Esophagus muscularis mucosa (tissue), 4 donors: ENCODE measurements around the gene NT5C1A. TPM values are rescaled to one million over a fixed set of nuclear protein-coding genes. Genes with fewer than 3 reads are reported as not detected.

Experiments used
- DNase-seq: peaks from one replicate; pipeline ENCODE4 v3.0.0-alpha.2; 2017; ENCODE audit errors: extremely low spot score
- H3K27ac ChIP-seq, 4 donors: fragments of 200-600 bp; sonication (generic); replicated peaks in 1 of 4; 1 replicate in 3 of 4; 2 replicates in 1 of 4; pipeline ENCODE4 v1.5.1; 2016 to 2019; ENCODE audit warnings: mild to moderate bottlenecking in 1 of 4
- H3K27me3 ChIP-seq, 4 donors: fragments of 200-600 bp; sonication (generic); one replicate each; pipeline versions ENCODE4 v1.5.1 to v1.6.0; 2016 to 2019
- H3K36me3 ChIP-seq, 4 donors: fragments of 200-600 bp; sonication (generic); one replicate each; pipeline ENCODE4 v1.5.1; 2016 to 2019
- H3K4me1 ChIP-seq, 4 donors: fragments of 200-600 bp; sonication (generic); one replicate each; pipeline ENCODE4 v1.5.1; 2016 to 2019
- H3K4me3 ChIP-seq, 4 donors: fragments of 200-600 bp; sonication (generic); 1 replicate in 2 of 4; 2 replicates in 2 of 4; pipeline ENCODE4 v1.5.1; 2016 to 2019; ENCODE audit warnings: mild to moderate bottlenecking in 4 of 4, moderate library complexity in 1 of 4
- H3K9me3 ChIP-seq, 4 donors: fragments of 200-600 bp; sonication (generic); 1 replicate in 3 of 4; 2 replicates in 1 of 4; pipeline ENCODE4 v1.5.1; 2016 to 2019
- EP300 ChIP-seq: sonication (generic); formaldehyde crosslinking; IDR thresholded peaks from one replicate; pipeline ENCODE4 v1.6.1; 2017; ENCODE audit warnings: antibody characterized with exemption
- POLR2A ChIP-seq: fragments of 450-650 bp; IDR thresholded peaks from one replicate; pipeline ENCODE4 v1.6.1; 2017; ENCODE audit warnings: antibody characterized with exemption, moderate library complexity, mild to moderate bottlenecking, low read depth
- POLR2AphosphoS5 ChIP-seq, 2 donors: sonication (generic); formaldehyde crosslinking; IDR thresholded peaks; one replicate each; pipeline ENCODE4 v1.6.1; 2017; ENCODE audit warnings: antibody characterized with exemption in 2 of 2
- WGBS: methylation state at CpG from one replicate; pipeline ENCODE4 v1.1.5; 2018; 5-methylcytosine and 5-hydroxymethylcytosine counted together
- intact Hi-C: fragments of 100-400 bp; cut with DNase I; formaldehyde crosslinking; loops from one replicate; pipeline ENCODE4 v1.15.1; 2023
- total RNA-seq, 4 donors: library from RNA; depleted of rRNA; stranded (reverse); fragments of >200 nt; gene quantifications; one replicate each; pipeline versions ENCODE4 v1.1.0 to v1.2.1, GENCODE V29; 2016
- TF ChIP-seq, protein P1 (sequence below), 3 experiments: fragments of 200-600 bp in 2 of 3; fragments of 450-650 bp in 1 of 3; sonication (generic) in 2 of 3; IDR thresholded peaks; one replicate each; pipeline ENCODE4 v1.5.1; 2017 to 2019; ENCODE audit warnings: antibody characterized with exemption in 3 of 3, mild to moderate bottlenecking in 2 of 3, moderate library complexity in 1 of 3

NT5C1A gene
- total RNA-seq, 4 donors from 2014 or later = 0.26 TPM; not detected in 3

DNA sequence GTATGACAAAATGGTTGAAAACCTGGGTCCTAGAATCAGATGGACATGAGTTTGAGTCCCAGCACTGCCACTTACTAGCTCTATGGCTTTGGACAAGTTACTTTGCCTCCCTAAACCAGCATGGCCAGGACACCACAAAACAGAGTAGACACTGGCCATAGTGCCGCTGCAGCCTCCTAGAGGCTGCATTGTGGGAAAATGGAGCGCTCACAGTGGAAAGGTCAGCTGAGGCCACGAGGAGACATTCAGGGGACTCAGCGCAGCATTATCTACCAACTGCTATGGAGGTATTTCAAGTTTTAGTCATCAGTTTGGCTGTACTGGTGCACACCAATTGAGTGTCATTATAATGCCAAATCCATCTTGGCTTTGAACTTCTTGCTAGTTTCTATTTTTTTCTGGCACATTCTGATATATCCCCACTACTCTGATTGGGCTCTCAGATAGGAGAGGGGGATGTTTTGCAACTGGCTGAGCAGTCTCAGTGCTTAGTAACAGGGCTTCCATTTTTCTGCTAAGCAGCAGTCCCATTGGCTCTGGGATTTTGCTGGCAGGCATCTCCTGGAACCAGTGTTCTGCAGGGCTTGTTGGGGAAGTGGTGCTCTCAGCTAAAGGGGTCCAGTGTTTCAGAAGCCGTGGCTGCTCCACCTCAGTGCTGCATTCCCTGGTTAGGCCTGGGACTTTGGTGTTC, 16.2 kb downstream of the NT5C1A start:
- H3K36me3 ChIP-seq = no peaks in the 10 kb centered on the region
- H3K27ac ChIP-seq = no peak overlapping the region
- H3K4me3 ChIP-seq = no peak overlapping the region
- peaks cover 0 to 14% (median 0%) of the 10 kb centered on the region in 4 donors for H3K27me3 ChIP-seq
- no peaks in the 10 kb centered on the region for H3K9me3 ChIP-seq
- WGBS = 77% methylated on average over 5 of the region's 5 CpGs
- no peak for TF ChIP-seq POLR2A
- TF ChIP-seq, protein P1, sequence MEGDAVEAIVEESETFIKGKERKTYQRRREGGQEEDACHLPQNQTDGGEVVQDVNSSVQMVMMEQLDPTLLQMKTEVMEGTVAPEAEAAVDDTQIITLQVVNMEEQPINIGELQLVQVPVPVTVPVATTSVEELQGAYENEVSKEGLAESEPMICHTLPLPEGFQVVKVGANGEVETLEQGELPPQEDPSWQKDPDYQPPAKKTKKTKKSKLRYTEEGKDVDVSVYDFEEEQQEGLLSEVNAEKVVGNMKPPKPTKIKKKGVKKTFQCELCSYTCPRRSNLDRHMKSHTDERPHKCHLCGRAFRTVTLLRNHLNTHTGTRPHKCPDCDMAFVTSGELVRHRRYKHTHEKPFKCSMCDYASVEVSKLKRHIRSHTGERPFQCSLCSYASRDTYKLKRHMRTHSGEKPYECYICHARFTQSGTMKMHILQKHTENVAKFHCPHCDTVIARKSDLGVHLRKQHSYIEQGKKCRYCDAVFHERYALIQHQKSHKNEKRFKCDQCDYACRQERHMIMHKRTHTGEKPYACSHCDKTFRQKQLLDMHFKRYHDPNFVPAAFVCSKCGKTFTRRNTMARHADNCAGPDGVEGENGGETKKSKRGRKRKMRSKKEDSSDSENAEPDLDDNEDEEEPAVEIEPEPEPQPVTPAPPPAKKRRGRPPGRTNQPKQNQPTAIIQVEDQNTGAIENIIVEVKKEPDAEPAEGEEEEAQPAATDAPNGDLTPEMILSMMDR (IDR thresholded peaks at IDR 0.05) = no peak
- no peak for DNase-seq
- peaks cover 3 to 16% (median 9%) of the 10 kb centered on the region in 4 donors for H3K4me1 ChIP-seq
- intact Hi-C loops = no loop called here

DNA sequence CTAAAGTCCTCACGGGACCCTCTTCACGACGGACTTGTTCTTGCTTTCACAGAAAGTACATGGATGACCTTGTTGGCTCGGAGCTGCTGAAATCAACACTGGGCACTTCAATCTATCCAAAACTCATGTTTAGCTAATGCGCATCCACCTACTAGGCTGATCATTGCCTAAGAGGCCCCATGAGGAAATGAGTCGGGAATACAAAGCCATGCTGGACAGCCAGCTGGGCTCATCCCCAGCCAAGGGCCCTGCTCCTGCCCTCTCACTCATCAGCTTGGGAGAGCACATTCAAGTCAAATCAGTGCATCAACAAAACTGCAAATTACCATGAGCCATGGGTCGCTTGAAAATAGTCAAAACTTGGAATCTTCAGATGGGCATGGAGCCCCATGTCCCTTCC, 17.6 kb downstream of the NT5C1A start:
- intact Hi-C loops = loop anchor here (5.0 kb wide), 1 partner anchor 68 kb away; no protein-coding TSS in a partner anchor
- no peaks in the 10 kb centered on the region for H3K9me3 ChIP-seq
- peaks cover 3 to 16% (median 9%) of the 10 kb centered on the region in 4 donors for H3K4me1 ChIP-seq
- TF ChIP-seq POLR2AphosphoS5 (IDR thresholded peaks at IDR 0.05) (no peak), POLR2A (no peak), EP300 (no peak)
- TF ChIP-seq, protein P1 (IDR thresholded peaks at IDR 0.05) = no peak
- no peaks in the 10 kb centered on the region for H3K36me3 ChIP-seq
- DNase-seq = no peak
- whole genome bisulfite sequencing = 67% methylated on average over 7 of the region's 7 CpGs
- H3K4me3 ChIP-seq = no peak overlapping the region
- H3K27ac ChIP-seq = no peak overlapping the region
- peaks cover 0 to 14% (median 0%) of the 10 kb centered on the region in 4 donors for H3K27me3 ChIP-seq

DNA sequence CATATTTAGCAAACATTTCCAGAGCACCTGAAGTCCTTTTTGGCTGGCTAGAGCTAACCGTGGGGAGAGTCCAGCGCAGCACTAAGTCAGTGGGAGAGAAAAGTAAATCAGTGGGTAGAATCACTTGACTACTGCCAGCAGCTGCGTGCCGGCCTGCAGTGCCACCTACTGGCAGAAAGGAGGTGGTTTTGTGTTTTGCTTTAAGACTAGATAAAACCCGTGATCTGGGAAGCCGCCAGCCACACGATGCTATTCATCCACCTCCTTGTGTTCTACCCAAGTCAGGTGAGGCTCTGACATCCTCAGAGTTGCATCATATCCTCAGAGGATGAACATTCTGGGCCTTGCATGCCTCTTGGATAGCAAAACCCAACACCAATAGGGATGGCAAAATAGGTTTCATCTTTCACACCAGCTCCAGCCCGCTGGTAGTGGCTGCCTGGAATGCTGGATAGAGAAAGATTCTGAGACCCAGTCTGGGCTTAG, 18.3 kb downstream of the NT5C1A start:
- WGBS = 6% methylated on average over 8 of the region's 8 CpGs
- peak; percentile 94 for DNase-seq
- Histone ChIP-seq H3K4me3 (peak overlapping the region in 1 of 4 donors; percentile 7), H3K27ac (no peak overlapping the region), H3K9me3 (no peaks in the 10 kb centered on the region), H3K36me3 (no peaks in the 10 kb centered on the region), H3K27me3 (peaks cover 0 to 10% (median 0%) of the 10 kb centered on the region in 4 donors), H3K4me1 (peaks cover 3 to 16% (median 9%) of the 10 kb centered on the region in 4 donors)
- intact Hi-C loops = loop anchor here (1.0 to 5.0 kb wide), 2 partner anchors 48 to 69 kb away; no protein-coding TSS in a partner anchor
- TF ChIP-seq, protein P1 (IDR thresholded peaks at IDR 0.05) = peak; percentile 89 to 95 (median 93)
- TF ChIP-seq EP300 = no peak

DNA sequence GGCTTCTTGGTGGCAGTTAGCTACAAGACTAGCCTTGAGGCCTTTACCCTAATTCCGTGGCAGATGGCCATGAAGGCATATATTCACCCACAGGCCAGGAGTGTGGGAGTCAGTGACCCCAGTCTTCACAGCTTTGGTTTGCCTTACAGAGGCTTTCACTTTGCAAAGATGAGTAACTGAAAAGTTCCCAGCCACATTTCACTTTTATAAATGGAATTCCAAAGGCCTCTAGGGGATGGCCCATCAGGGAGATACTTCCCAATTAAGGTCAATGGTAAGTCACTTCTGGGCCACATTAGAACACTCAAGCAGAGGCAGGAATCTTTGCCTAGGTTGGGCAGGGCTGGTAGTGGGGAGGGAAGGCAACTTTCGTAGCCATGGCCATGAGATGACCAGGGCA, 19.4 kb downstream of the NT5C1A start:
- H3K27ac ChIP-seq = no peak overlapping the region
- no peak overlapping the region for H3K4me3 ChIP-seq
- no peak for DNase-seq
- H3K27me3 ChIP-seq = peaks cover 0 to 10% (median 0%) of the 10 kb centered on the region in 4 donors
- intact Hi-C loops = loop anchor here (5.0 kb wide), 1 partner anchor 70 kb away; no protein-coding TSS in a partner anchor
- H3K9me3 ChIP-seq = no peaks in the 10 kb centered on the region
- WGBS = 93% methylated on average over 2 of the region's 2 CpGs
- H3K36me3 ChIP-seq = no peaks in the 10 kb centered on the region
- TF ChIP-seq POLR2AphosphoS5 (IDR thresholded peaks at IDR 0.05) (no peak), POLR2A (no peak), EP300 (no peak)
- TF ChIP-seq, protein P1 (IDR thresholded peaks at IDR 0.05) = no peak
- peaks cover 9 to 16% (median 14%) of the 10 kb centered on the region in 4 donors for H3K4me1 ChIP-seq
